ENCODE results near the gene RPS14. TPM values are rescaled to one million over a fixed set of nuclear protein-coding genes. Genes with fewer than 3 reads are reported as not detected.

The RPS14 gene
- total and polyA plus RNA-seq, 9 of the 15 experiments (the other 6 are each of a cell fraction or from before 2014, with no cell fraction given), result 1,824 to 5,983 (median 3,017) TPM

GRCh38 chr5:150438873-150439546, 10.5 kb downstream of the RPS14 start:
- intact Hi-C loops (cut with micrococcal nuclease) (loop anchor here (5.0 kb wide), 1 partner anchor 408 kb away; the partner anchor contains the start of gene IRGM), in situ Hi-C loops (cut with MboI) (no loop called here)
- peak; percentile 72 for FAIRE-seq
- WGBS (ENCODE audit: insufficient coverage, low coverage, missing lambda C conversion rate), result 24% methylated on average over 4 of the region's 4 CpGs
- no peaks in the 10 kb centered on the region for H3K9me3 ChIP-seq (replicated peaks; ENCODE audit: control insufficient read depth, insufficient read depth, low read depth, low read length)
- ChIA-PET POLR2A (interaction anchor here (0.6 to 1.0 kb wide), 4 partner anchors 10 to 243 kb away, joined by 3 to 4 read pairs (median 3); partner anchors contain the start of gene RPS14), CTCF (ENCODE audit: low intra/inter-chr PET ratio) (no interaction called here)
- BruUV-seq (replicated peaks), result no TSS peak
- peaks cover 0 to 12% of the 10 kb centered on the region in 2 experiments; a peak in 3 of 5 replicates for H3K4me1 ChIP-seq (replicated peaks in 1 of 2; ENCODE audit: control insufficient read depth in 2 of 2, insufficient read depth in 2 of 2, low read length in 2 of 2)
- no peak overlapping the region for H3K4me3 ChIP-seq
- H3K27me3 ChIP-seq (ENCODE audit: control insufficient read depth in 2 of 2, insufficient read depth in 2 of 2, low read length in 2 of 2), result no peaks in the 10 kb centered on the region; a peak in 1 of 5 replicates
- H3K9ac ChIP-seq (ENCODE audit: insufficient read depth in 1 of 2, low read depth in 2 of 2, low read length in 2 of 2), result no peak overlapping the region
- peak; percentile 49 to 59 (median 54) for DNase-seq (ENCODE audit: extremely low read depth in 1 of 4, low spot score in 3 of 4)
- no peak overlapping the region for H3K4me2 ChIP-seq (ENCODE audit: insufficient read depth, low read length)
- no peaks in the 10 kb centered on the region for H3K9me1 ChIP-seq (ENCODE audit: control insufficient read depth, insufficient read depth, low read length)
- H4K20me1 ChIP-seq (replicated peaks; ENCODE audit: control insufficient read depth, insufficient read depth, low read length), result peaks cover 7% of the 10 kb centered on the region; the same call in 1 of the 2 replicates
- no peak overlapping the region for H3K27ac ChIP-seq (ENCODE audit: extremely low read depth, low read depth, low read length)
- TF ChIP-seq RAD21 (CRISPR knock-in tag; conservative IDR thresholded peaks at IDR 0.05 in 1 of 2, IDR thresholded peaks at IDR 0.05 in 1 of 2), result peak in 1 of 2 experiments; percentile 20; a peak in 2 of 4 replicates
- TF ChIP-seq, protein P1, sequence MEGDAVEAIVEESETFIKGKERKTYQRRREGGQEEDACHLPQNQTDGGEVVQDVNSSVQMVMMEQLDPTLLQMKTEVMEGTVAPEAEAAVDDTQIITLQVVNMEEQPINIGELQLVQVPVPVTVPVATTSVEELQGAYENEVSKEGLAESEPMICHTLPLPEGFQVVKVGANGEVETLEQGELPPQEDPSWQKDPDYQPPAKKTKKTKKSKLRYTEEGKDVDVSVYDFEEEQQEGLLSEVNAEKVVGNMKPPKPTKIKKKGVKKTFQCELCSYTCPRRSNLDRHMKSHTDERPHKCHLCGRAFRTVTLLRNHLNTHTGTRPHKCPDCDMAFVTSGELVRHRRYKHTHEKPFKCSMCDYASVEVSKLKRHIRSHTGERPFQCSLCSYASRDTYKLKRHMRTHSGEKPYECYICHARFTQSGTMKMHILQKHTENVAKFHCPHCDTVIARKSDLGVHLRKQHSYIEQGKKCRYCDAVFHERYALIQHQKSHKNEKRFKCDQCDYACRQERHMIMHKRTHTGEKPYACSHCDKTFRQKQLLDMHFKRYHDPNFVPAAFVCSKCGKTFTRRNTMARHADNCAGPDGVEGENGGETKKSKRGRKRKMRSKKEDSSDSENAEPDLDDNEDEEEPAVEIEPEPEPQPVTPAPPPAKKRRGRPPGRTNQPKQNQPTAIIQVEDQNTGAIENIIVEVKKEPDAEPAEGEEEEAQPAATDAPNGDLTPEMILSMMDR (IDR thresholded peaks at IDR 0.05 in 2 of 3, conservative IDR thresholded peaks at IDR 0.05 in 1 of 3; ENCODE audit: insufficient read depth in 2 of 3, low read depth in 1 of 3, low read length in 3 of 3), result peak; percentile 61 to 77 (median 66)
- no peak for TF ChIP-seq ZNF212 (CRISPR knock-in tag; IDR thresholded peaks at IDR 0.05)
- no peak overlapping the region for H2AFZ ChIP-seq (ENCODE audit: low read depth, low read length)
- no peaks in the 10 kb centered on the region for H3K79me2 ChIP-seq (ENCODE audit: control insufficient read depth, insufficient read depth, low read length)
- ATAC-seq, result peak; percentile 45; the same call in 2 of the 3 replicates
- H3K36me3 ChIP-seq (ENCODE audit: control insufficient read depth, insufficient read depth, low read length), result peaks cover 10% of the 10 kb centered on the region; the same call in 2 of the 3 replicates
